ENCODE measurements around the gene CHCHD10.

Gene CHCHD10

DNA sequence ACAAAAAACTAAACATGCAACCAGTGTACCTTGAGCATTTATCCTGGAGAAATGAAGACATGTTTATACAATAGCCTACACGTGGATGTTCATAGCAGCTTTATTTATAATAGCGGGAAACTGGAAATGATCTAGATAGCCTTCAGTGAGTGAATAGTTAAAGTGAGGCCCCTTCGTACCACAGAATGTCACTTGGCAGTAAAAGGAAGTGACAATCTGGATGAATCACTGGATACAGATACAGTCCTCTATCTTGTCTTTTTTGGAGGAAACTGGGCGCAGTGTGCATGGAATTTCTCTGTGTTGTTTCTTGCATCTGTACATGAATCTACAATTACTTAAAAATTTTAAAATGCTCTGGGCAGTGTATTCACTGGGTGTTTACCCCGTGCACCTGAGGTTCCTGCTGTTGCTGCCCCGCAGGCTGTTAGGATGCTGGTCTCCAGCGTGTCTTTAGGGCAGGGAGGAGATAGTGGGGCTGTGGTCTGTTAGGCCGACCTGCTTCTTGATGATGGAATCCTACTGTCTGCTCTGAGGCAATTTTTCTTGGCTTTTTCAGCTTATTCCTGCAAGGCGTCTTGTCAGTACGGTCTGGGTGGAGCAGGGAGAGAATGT is 47.9 kb upstream of the CHCHD10 start:
- H3K36me3 ChIP-seq (ENCODE audit: control insufficient read depth, low read length), result peaks cover 91% of the 10 kb centered on the region
- H3K27me3 ChIP-seq (ENCODE audit: control insufficient read depth, low read length), result no peaks in the 10 kb centered on the region

DNA sequence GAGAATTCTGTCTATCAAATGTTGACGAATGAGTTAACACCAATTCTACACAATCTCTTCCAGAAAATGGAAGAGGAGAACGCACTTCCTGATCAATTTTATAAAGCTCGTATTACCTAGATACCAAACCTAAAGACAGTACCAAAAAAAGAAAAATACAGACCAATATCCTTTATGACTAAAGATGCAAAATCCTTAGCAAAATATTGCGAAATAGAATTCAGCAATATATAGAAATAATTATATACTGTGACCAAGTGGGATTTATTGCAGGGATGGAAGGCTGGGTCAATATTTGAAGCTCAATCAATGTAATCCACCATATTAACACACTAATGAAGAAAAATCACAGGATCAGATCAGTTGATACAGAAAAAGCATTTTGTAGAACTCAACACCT is 44.6 kb upstream of the CHCHD10 start:
- peaks cover 64% of the 10 kb centered on the region for H3K36me3 ChIP-seq (ENCODE audit: control insufficient read depth, low read length)
- H3K4me1 ChIP-seq (ENCODE audit: control insufficient read depth, low read length), result peaks cover 26% of the 10 kb centered on the region
- H3K4me3 ChIP-seq (ENCODE audit: low read length), result no peak overlapping the region
- 0 out of 2 replicates have a peak, but pooled peaks cover 8% of the 10 kb centered on the region for H3F3A ChIP-seq (ENCODE audit: control insufficient read depth, insufficient read depth)
- TF ChIP-seq, protein P1, sequence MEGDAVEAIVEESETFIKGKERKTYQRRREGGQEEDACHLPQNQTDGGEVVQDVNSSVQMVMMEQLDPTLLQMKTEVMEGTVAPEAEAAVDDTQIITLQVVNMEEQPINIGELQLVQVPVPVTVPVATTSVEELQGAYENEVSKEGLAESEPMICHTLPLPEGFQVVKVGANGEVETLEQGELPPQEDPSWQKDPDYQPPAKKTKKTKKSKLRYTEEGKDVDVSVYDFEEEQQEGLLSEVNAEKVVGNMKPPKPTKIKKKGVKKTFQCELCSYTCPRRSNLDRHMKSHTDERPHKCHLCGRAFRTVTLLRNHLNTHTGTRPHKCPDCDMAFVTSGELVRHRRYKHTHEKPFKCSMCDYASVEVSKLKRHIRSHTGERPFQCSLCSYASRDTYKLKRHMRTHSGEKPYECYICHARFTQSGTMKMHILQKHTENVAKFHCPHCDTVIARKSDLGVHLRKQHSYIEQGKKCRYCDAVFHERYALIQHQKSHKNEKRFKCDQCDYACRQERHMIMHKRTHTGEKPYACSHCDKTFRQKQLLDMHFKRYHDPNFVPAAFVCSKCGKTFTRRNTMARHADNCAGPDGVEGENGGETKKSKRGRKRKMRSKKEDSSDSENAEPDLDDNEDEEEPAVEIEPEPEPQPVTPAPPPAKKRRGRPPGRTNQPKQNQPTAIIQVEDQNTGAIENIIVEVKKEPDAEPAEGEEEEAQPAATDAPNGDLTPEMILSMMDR (IDR thresholded peaks at IDR 0.05; ENCODE audit: low read depth, low read length, poor library complexity, severe bottlenecking), result no peak
- no peak for TF ChIP-seq EZH2phosphoT487 (IDR thresholded peaks at IDR 0.05; ENCODE audit: borderline replicate concordance, low read length)
- H3K79me2 ChIP-seq (ENCODE audit: control insufficient read depth, low read length), result peaks cover 91% of the 10 kb centered on the region
- no peak overlapping the region for H3K27ac ChIP-seq (ENCODE audit: low read depth, low read length)
- no peaks in the 10 kb centered on the region for H3K9me2 ChIP-seq (replicated peaks; ENCODE audit: control insufficient read depth, low read length)
- no peaks in the 10 kb centered on the region for H4K20me1 ChIP-seq (ENCODE audit: control insufficient read depth, insufficient read depth, low read depth, low read length)
- H3K4me2 ChIP-seq (ENCODE audit: low read length), result no peak overlapping the region
- H3K9me3 ChIP-seq (ENCODE audit: control insufficient read depth, insufficient read depth, low read length), result no peaks in the 10 kb centered on the region
- H3K27me3 ChIP-seq (ENCODE audit: control insufficient read depth, low read length), result no peaks in the 10 kb centered on the region

More for the DNA sequence above, 47.9 kb upstream of the CHCHD10 start:
- peaks cover 58% of the 10 kb centered on the region for H3K4me1 ChIP-seq (ENCODE audit: control insufficient read depth, low read length)
- TF ChIP-seq, protein P1 (IDR thresholded peaks at IDR 0.05; ENCODE audit: low read depth, low read length, poor library complexity, severe bottlenecking), result no peak
- no peak for TF ChIP-seq EZH2phosphoT487 (IDR thresholded peaks at IDR 0.05; ENCODE audit: borderline replicate concordance, low read length)
- H3F3A ChIP-seq (ENCODE audit: control insufficient read depth, insufficient read depth), result peaks cover 13% of the 10 kb centered on the region; the same call in 1 of the 2 replicates
- no peak overlapping the region for H3K4me3 ChIP-seq (ENCODE audit: low read length)
- no peak overlapping the region for H3K27ac ChIP-seq (ENCODE audit: low read depth, low read length)
- H3K79me2 ChIP-seq (ENCODE audit: control insufficient read depth, low read length), result peaks cover 87% of the 10 kb centered on the region
- H3K9me2 ChIP-seq (replicated peaks; ENCODE audit: control insufficient read depth, low read length), result no peaks in the 10 kb centered on the region
- H4K20me1 ChIP-seq (ENCODE audit: control insufficient read depth, insufficient read depth, low read depth, low read length), result no peaks in the 10 kb centered on the region
- no peaks in the 10 kb centered on the region for H3K9me3 ChIP-seq (ENCODE audit: control insufficient read depth, insufficient read depth, low read length)
- no peak overlapping the region for H3K4me2 ChIP-seq (ENCODE audit: low read length)

DNA sequence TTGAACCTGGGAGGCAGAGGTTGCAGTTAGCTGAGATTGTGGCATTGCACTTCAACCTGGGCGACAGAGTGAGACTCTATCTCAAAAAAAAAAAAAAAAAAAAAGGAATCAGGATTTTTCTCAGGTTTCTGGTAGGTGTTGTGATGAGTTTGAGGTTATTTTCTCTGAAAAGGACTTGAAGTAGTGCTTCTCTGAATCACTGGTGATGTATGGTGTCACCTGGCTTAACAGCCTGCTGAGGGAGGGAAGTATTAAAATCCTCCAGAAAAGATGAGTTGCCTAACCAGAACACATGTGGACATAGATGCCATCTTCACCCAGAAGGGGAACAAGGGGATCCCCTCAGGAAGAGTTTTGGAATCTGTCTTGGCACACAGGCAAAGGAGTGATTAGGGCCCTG is 39.1 kb upstream of the CHCHD10 start:
- H3K4me3 ChIP-seq (ENCODE audit: low read length), result peak overlapping the region; percentile 98
- peaks cover 53% of the 10 kb centered on the region for H3K4me1 ChIP-seq (ENCODE audit: control insufficient read depth, low read length)
- peak overlapping the region; percentile 97 for H3K27ac ChIP-seq (ENCODE audit: low read depth, low read length)
- H3K79me2 ChIP-seq (ENCODE audit: control insufficient read depth, low read length), result peaks cover 95% of the 10 kb centered on the region
- TF ChIP-seq EZH2phosphoT487 (IDR thresholded peaks at IDR 0.05; ENCODE audit: borderline replicate concordance, low read length), result no peak
- TF ChIP-seq, protein P1 (IDR thresholded peaks at IDR 0.05; ENCODE audit: low read depth, low read length, poor library complexity, severe bottlenecking), result no peak
- H3K9me2 ChIP-seq (replicated peaks; ENCODE audit: control insufficient read depth, low read length), result no peaks in the 10 kb centered on the region
- H4K20me1 ChIP-seq (ENCODE audit: control insufficient read depth, insufficient read depth, low read depth, low read length), result no peaks in the 10 kb centered on the region
- H3K36me3 ChIP-seq (ENCODE audit: control insufficient read depth, low read length), result peaks cover 69% of the 10 kb centered on the region
- H3F3A ChIP-seq (ENCODE audit: control insufficient read depth, insufficient read depth), result peaks cover 23% of the 10 kb centered on the region
- peak overlapping the region; percentile 99 for H3K4me2 ChIP-seq (ENCODE audit: low read length)
- no peaks in the 10 kb centered on the region for H3K9me3 ChIP-seq (ENCODE audit: control insufficient read depth, insufficient read depth, low read length)
- no peaks in the 10 kb centered on the region for H3K27me3 ChIP-seq (ENCODE audit: control insufficient read depth, low read length)

Measured in DOHH2 (cell line).